Measurements from ENCODE around the gene SLC25A13.
"Not testable (repeated sequence)": the region's sequence is repeated elsewhere in the genome, so short reads cannot be mapped to it uniquely, and the experiment has no call there.

The SLC25A13 gene

DNA sequence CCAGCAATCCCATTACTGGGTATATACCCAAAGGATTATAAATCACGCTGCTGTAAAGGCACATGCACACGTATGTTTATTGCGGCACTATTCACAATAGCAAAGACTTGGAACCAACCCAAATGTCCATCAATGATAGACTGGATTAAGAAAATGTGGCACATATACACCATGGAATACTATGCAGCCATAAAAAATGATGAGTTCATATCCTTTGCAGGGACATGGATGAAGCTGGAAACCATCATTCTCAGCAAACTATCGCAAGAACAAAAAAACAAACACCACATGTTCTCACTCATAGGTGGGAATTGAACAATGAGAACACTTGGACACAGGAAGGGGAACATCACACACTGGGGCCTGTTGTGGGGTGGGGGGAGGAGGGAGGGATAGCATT lies 28.0 kb downstream of the SLC25A13 start:
- DNase-seq = not testable (repeated sequence)

DNA sequence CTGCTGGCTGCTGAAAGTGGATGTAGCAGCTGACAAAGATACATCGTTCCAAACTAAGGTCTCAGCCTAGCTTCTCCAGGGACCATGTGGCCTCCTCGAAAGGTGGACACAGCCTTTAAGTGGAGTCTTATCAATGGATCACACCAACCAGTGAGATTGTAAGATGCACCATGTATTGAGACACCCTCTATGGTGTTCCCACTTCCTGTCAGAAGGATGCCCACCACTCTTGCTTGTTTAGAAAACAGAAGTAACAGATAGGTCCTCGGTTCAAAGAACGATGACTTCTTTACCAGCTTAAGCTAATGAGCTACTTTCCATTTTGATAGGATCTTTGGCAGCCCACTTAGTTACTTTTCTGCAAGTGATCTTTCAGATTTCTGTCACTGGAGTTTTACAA lies 34.3 kb downstream of the SLC25A13 start:
- no peak for DNase-seq

DNA sequence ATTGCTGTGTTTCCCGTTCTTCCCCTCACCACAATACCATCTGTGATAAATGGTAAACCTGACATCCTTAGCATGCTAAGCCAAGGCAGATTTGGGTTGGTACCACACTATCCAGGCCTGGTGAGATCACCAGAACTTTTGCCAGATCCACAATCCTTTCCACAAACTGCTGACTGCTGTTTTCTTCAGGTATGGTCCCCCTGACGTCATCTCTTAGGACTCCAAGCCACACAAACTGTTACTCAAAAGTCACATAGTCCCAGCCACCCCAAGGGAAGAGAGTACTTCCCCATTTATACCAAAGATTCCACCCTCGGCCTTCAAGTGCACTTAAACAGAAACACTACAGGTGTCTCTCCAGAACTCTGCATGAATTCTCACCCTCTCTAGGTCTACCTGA lies 34.8 kb downstream of the SLC25A13 start:
- DNase-seq = no peak

DNA sequence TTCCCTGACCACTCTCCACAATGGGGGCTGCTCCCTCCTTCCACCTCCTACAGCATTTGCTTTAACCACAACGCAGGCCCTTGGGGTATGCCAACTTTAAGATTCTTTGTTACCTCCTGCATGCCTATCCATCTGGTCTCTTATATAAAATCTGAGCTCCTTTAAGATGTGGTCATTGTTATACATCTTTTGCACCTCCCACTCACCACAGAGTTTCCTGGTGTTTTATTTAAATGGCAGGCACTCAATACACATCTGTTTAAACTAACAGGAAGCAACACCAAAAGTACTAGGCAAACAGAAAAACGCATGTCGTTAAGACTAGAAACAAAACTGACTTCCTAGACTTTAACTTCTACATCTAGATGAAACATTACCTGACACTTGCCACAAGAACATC lies 36.3 kb downstream of the SLC25A13 start:
- DNase-seq = no peak

DNA sequence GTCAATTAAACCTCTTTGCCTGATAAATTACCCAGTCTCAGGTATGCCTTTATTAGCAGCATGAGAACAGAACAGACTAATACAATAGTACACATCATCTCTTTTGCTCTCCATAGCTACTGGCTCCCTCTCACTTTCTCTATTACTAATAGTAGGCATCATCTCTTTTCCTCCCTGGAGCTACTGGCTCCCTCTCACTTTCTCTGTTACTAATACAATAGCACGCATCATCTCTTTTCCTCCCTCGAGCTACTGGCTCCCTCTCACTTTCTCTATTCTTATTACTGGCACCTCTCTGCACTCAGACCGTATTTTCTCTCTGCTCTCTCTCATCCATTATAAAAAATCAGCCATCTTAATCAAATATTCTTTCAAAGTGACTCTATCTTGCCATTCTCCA lies 37.1 kb downstream of the SLC25A13 start:
- no peak for DNase-seq

DNA sequence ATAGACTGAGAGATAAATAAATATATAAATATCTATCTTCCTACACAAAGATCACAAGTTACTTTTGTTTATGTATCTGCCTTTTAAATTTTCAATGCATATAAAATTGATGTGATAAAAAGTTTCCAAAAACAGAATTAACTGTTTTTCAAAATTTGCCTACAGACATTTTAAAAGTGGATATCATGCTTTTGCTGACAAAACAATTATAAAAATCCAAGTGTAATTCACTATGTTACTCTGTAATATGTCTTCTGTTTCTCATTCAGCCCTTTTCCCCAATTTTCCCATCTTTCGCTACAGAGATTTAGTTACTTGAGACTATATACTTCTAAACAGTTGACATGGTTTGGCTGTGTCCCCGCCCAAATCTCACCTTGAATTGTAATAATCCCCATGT lies 37.7 kb downstream of the SLC25A13 start:
- DNase-seq = no peak

DNA sequence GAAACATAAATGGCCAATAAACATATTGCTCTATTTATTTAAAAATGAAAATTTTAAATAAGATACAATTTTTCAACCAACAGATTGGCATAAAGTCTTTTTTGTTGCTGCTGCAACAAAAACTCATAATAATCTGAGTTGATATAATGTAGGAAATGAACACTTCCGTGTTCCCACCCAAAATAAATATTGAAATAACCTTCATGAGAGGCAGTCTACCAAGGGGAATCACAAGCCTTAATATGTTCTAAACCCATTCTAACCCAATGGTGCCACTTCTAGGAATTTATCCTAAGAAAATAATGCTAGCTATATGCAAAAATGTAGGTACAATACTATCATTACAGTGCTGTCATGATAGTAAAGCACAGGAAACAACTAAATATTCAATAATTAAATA lies 39.1 kb downstream of the SLC25A13 start:
- DNase-seq = no peak

DNA sequence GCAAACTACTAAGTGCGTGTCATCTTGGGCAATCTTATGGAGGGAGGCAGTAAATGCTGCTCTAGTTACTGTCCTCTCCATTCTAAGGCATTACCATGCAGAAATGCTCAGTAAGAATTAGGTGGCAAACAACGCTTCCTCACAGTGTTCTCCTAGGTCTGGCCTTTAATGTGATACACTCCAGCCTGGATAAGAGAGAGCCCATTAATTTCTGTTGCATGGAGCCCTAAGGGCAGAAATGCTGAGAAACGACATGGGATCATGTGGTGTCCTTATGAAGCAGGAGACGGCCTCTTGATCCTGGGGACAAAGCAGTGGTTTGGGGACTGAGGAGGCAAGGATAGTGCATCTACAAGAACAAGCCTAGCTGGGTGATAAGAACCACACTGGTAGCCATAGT lies 44.0 kb downstream of the SLC25A13 start:
- no peak for DNase-seq

DNA sequence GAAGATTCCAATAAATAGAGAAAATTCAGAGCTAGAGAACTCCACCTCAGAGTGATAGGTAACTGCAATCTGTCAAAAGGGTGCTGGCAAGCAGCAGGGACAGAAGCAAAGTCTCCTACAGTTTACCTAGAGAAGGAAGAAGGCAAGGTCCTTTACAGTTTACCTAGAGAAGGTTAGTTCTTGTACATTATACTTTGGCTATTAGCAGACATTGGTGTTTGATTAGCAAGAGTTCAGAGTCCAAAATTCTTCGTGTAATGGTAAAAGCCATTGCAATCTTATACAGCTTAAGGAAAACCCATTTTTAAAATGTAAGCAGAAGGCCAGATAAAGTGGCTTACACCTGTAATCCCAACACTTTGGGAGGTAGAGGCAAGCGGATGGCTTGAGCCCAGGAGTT lies 45.9 kb downstream of the SLC25A13 start:
- no peak for DNase-seq

DNA sequence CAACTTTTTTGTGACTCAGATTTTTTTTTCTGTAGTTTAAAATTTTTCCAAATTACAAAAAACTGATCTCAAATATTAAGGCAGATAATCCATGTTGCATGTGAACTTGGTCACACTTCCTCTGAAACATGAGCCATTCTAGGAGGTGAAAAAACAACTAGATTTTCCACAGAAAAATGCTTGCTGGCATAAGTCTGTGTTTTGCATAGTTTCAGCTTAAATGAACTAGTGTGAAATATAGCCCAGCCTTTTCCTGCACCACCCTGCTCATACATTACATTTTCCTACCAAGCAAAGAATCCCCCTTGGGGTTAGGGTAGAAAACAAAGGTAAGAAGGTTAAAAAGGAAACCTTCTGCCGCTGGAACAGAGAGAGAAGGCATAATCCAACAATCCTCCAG lies 48.2 kb downstream of the SLC25A13 start:
- no peak for DNase-seq

DNA sequence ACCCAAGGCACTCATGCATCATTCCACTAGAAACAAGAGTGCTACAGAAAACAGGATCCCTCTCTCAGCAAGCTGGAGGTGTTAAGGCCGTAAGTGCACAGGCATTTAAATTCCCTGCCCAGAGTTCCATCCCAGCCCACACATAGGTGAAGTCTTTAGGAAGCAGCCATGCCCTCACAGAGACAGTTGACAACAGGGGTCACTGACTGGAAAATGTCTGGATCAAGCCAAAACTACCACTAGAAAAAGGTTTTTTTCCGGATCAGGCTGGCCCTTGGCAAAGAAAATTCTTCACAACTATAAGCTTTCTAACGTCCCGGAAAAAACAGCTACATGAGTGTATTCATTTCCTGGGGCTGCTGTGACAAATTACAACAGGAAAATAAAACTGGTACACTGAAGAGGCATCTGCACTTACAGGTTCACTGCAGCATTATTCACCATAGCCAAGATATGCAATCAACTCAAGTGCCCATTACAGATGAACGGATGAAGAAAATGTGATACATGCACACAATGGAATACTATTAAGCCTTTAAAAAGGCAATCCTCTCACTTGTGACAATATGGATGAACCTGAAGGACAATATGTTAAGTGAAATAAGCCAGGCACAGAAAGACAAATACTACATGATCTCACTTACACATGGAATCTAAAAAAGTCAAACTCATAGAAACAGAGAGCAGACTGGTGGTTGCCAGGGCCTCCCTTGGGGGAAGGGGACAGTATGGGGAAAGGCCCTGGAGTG lies 52.5 kb downstream of the SLC25A13 start:
- DNase-seq = no peak

DNA sequence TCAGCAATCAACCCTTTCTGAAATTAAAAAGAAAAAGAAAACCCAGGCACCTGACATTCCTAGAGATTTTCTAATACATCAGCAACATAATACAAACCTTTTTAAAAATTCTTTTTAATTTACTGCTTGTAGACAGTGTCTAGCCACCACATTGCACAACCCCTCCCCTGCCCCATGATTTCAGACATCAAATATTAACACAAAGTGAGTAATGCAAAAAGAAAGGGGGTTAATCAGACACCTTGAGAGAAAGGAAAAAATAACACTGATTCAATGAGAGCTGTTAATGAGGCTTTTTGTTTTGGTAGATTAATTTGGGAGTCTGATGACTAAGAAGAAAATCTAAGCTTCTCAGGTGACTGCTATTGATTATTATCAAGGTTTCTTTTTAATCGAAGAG lies 55.3 kb downstream of the SLC25A13 start:
- DNase-seq = no peak

DNA sequence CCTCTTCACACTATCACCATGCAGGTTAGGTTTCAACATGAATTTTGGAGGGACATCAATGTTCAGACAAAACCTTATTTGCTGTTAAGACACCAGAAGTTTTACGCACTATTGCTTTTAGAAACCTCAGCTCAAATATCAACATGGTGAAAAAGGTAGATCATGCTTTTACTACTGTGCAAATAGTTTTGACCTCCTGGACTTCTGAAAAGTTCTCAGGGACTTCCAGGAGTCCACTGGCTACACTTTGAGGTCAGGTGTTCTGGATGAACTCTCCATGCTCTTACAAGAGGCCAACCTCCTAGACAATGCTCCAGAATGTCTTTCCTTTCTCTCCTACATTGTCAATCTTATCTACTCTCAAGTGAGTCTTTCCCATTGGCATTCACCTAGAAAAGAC lies 55.9 kb downstream of the SLC25A13 start:
- no peak for DNase-seq

DNA sequence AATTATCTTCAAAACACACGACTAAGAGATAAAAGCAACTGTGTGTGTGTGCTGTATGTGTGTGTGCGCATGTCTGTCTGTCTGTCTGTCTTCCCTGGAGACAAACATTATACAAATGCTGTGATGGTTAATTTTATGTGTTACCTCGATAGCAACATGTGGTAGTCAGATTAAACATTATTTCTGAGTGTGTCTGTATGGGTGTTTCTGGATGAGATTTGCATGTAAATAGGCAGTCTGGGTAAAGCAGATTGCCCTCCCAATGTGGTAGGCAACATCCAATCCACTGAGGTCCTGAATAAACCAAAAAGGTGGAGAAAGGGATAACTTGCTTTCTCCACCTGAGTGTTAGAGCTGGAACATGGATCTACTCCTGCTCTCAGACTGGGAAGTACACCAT lies 67.9 kb downstream of the SLC25A13 start:
- DNase-seq = no peak

DNA sequence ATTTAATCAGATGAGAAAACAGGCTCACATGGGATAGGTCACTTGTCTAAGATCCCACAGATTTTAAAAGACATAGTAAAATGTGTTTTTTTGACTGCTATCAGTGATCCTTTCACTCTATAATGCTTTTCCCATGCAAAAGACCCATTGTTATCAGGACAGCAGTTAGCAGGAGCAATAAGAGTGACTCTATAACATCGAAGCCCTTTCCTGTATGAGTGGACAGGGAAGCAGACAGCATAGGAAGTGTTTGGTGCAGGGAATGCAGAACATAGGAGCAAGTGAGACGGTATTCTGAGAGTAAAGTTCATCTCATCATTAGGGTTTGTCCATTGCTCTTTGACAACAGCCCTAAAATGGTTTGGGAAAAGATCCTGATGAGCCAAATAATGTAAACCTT lies 68.5 kb downstream of the SLC25A13 start:
- no peak for DNase-seq

DNA sequence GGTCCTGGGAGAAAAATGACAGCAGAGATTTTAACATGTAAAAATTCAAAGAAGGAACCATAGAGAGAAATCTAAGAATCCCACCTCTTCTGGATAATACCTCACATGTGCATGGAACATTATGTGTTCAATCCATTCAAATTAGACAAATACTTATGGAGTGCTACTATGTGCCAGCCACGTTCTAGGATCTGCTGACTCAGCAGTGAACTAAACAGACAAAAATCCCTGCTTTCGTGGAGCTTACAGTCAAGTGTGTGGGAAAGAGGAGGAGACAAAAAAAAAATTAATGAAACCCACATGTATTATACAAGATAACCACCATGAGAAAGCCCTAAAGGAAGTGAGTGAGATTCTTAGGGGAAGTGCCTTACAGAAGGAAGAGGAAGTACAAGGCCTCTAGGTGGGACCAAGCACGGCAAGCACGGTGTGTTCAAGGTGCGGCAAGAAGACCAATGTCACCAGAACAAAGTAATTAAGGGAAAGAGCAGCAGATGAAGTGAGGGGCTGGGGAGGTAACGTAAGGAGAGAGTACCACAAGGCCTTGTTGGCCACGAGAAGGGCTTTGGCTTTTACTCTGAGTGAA lies 71.0 kb downstream of the SLC25A13 start:
- no peak for DNase-seq

DNA sequence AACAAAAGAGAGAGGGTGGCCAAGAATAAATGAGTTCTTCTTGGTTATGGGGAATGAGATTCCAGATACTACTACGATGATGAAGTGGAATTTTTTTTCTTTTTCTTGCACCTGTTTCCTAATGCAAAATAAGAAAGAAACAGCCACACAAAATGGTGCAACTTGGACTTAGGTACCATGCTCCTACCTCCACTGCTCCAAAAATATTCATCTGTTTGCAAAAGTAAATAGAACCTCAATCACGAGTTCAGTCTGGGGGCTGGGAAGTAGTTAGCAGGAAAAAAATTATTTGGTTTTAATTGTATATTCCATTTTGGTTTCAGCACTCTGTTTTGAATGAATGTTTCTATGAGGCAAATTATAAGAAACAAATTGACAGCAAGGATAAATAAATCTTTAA lies 73.5 kb downstream of the SLC25A13 start:
- no peak for DNase-seq

DNA sequence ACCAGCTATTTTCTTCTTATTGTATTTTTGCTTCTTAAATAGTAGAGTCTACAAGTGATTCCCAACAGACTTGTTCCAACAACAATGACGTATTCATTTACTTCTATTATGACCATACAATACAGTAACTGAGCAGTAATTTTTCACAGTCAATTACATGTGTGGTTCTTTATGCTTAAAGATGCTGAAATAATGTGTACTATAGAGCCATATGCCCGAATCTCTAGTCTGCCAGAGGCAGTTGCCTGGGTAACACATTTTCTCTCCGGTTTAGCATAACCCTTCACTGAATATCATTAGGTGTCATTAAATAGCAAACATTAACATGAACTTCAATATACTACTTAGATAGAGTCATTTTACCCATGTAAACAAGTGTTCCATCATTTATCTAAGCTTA lies 75.0 kb downstream of the SLC25A13 start:
- DNase-seq = no peak

DNA sequence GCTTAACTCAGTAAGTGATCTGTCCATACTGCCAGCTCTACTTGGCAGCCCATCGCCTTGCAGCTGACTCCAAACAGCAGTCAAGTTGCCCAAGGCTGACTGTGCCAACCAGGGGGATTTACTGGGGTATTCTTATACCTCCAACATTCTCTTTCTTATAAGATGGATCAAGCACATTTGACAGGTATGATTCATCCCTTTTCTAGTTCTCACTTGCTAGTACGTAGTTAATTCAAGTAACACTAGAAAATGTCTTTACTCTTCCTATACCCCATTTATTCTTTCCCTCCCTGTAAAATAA lies 77.0 kb downstream of the SLC25A13 start:
- DNase-seq = no peak

DNA sequence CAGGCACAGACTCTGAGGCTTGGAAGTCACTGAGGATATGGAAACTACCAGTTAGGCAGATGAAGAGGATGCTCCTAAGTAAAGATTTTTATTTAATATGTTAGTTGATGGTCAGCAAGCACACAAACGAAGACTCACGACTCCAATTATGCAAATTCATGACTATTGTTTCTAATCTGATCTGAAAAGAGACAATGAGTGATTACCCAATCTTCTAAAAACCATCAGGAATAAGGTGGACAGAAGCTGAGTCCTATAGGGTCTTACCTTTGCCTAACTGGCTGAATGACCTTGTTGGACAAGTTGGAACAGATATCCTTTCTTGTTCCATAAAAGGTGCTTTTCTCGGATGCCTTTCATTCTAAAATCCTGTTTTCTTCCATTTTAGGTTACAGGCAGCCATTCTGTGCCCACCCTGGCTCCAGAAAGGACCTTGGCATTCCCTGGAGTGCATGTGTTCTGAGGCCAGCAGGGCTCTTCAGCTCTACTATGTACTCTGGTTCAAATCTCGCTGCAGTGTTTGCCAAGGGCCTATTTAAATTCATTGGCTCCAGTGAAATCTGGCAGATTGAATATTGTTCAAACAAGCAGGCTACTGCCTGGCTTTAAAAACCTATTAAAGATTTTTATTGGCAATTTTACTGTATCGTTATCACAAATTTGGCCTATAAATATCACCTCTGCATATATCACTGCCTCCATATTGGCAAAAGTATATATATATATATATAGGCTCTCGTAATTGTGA lies 77.5 kb downstream of the SLC25A13 start:
- DNase-seq = no peak

DNA sequence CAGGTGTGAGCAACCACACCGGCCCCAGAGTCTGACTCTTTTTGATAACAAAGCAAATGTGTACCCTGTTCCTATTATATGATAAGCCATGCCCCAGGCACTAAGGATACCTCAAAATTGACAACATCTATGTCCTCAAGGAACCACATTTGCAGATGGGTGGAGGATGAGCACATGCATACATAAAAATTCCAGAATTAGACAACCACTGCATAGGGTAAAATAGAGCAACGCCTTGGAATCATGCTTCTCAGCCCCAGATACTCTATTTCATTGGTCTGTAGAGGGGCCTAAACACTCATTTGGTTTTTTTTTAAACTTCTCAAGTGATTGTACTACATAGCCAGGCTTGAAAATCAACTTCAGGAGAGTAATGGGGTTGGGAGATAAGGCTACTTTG lies 78.7 kb downstream of the SLC25A13 start:
- DNase-seq = no peak

DNA sequence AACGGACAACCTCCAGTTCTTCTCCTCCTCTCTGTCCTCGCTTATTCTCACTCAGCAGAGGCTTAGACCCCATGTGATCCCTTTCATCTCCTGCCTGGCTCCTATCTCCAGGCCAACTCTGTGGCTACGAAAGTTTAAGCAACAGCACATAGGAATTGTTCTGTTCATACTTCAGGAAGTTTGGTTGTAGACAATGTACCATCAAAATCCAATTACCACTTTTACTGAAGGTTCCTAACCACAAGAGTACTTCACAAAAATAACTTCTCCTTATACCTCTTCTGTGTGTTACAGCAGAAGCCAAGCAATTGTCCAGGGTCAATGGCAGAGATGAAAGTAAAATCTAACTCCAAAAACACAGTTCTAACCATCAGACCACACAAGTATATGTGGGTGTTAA lies 80.0 kb downstream of the SLC25A13 start:
- no peak for DNase-seq

DNA sequence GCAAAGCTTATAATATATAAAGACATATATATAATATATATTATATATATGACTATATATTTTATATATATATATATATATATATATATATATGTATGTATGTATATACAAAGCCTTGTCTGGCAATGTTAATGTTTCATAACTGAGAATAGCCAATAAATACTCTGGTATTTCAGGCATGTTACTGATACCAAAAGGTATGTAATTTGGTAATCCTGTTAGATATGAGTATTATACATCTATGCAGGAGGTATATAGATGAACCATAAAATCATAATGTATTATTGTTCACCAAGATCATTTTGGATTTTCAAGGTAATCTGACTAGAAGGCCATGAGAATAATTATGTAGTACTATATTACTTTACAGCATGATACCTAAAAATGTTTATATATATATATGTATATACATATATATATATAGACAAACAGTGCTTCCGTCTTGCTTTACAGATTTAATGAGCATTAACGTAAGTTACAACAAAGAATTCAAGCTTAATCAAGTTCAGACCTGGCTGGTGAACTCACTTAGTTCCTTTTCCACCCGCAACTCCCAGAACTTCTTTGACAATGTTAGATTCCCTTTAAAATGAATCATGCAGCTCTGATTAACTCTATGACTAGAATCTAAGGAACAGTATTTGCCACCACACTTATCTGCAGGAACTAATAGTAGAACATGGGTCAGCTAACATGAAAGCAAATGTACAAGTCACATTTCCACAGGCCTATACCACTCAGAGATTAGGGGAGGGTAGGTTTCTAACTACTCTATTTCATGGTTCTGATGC lies 82.7 kb downstream of the SLC25A13 start:
- DNase-seq = no peak

DNA sequence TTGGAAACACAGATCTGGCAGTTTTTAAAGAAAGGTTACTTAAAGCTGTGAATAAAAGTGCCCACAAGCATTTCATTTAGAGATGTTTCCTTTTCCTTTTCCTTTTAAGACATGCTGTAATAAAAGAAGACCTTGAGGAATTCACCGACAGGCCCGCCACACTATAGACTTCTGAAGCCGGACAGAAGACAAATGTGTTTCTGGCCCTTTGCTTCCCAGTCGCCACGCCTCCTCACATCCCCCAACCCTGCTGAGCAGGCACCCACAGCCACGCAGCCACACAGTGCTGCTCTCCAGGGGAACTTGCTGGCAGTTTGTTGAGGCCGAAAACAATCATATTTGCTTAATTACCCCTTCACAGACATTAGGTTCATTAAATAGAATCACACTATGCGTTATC lies 83.4 kb downstream of the SLC25A13 start:
- no peak for DNase-seq
